Measurements from ENCODE around the gene FLOT1.
A peak's percentile ranks its signal among the peaks of the same experiment; 100 is the strongest.

FLOT1 gene

GRCh38 chr6:30700340-30700739, 42.1 kb downstream of the FLOT1 start:
- DNase-seq = peak; percentile 56 to 85 (median 80)

DNA sequence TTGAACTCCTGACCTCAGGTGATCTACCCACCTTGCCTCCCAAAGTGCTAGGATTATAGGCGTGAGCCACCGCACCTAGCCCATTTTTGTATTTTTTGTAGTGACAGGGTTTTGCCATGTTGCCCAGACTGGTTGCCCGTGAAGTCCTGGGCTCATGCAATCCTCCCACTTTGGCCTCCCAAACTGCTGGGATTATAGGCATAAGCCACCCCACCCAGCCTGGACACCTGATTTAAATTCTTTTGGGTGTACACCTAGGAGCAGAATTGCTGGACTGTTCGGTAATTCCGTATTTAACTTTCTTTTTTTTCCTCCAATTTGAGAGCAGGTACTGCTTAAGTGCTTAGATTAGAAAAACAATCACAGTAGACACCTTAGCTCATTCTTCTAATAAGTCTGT, 46.1 kb downstream of the FLOT1 start:
- no peak for DNase-seq

DNA sequence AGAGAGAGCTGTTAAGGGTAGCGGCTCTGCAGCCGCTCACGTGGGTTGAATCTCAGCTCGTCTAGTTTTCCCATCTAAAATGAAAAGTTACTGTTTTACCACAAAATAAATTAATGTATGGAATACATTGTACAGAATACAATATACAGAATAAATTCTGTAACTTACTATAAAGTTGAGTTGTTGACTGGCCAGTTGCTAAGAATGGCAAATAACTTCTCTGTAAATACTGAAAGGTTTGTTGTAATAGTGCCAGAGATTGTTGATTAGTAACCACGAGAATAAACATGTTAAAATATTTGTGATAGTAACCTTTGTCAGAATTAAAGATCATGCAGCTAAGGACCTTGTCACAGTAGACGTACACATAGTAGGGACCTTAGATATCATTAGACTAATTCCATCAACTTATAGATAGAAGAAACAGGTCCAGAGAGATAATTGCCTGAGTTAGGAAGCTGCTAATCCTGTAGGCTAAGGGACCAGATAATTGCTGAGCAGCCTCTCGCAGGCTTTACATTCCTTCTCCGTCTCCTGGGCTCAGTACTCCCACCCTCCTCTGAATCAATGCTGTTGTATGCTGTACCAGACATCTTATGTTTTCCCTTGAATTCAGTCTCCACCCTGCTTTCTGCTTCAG, 51.2 kb downstream of the FLOT1 start:
- no peak for DNase-seq

DNA sequence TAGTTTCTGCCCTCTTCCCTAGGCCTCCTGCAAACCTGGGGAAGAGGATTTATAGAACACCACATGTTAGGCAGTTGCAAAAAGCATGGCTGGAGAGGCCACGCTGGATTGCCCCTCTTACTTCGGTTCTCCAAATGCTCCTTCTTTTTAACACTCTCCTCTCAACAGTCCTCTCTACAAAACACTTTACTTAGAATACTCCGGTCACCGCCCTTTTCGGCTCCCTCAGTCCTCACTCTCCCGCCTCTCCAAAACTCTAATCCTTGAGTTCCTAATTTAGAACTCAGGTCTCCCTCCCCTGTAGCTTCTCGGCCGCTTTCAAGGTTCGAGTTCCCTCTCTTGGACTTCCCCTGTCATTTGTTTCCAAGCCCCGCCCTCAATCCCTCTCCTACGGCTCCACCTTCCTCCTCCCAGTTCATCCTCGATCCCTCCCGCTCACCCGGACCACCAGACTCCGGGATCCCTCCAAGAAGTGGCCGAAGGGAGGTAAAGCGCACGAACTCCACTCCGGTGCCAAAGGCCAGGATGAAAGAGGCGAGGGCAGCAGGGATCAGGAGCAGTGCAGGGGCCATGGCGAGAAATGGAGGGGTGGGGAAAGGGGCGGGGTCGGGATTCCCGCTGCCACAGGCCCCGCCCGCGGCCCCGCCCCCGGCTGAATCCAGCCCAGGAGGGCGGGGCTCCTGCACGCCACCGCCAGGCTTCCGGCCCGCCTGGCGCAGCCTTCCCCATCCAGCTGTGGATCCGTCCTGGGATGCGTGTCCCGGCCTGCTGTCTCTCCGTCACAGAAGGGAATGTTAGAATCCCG, 51.9 kb downstream of the FLOT1 start, which contains the start of gene NRM:
NRM (minus strand) TSS at position 582 of the 805 bp plus-strand sequence; CDS start at position 572, 10 bp downstream.
- DNase-seq = peak; percentile 88 to 96 (median 94)

GRCh38 chr6:30689985-30690384, 52.5 kb downstream of the FLOT1 start:
- DNase-seq = no peak

GRCh38 chr6:30689022-30689865, 53.2 kb downstream of the FLOT1 start:
- DNase-seq = no peak

GRCh38 chr6:30688569-30688968, 53.9 kb downstream of the FLOT1 start:
- DNase-seq = no peak

DNA sequence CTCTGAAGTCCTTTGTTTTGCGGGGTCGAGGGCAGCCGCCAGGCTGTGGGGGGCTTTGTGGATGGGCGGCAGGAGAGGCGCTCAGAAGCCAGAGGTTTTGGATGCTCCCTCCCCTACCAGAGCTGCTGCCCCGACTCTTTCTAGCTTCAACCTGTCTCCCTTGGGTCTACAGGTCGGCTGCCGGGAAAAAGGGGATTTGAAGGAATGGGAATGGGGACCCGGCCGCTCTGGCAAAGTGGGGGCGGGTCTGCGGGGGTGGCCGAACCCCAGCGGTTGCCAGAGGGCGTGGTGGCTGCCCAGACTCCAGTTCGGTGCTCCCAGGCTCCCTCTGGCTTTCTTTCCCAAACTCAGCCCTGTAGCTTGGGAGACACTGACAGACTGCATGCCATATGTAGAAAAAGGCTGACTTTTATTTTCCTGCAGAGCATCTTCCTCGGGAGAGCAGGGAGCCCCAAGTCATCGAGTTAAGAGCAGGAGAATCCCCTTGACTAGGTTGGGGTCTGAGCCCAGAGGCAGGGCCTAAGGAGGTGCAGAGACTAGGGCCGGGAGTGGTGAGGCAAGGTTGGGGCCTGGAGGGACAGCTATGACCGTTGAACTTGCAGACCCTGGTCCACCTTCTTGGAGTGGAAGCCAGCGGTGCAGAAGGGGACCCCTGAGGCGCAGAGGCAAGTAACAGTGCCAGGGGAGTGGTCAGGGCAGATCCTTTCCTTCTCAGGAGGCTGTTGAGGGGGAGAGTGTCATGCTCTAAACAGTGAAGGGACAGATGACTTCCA, 54.6 kb downstream of the FLOT1 start:
- peak in 2 of 4 experiments; percentile 32 to 49 for DNase-seq

GRCh38 chr6:30686908-30687658, 55.4 kb downstream of the FLOT1 start:
- DNase-seq = peak; percentile 93 to 97 (median 96)

- peak; percentile 68 to 93 (median 84) for DNase-seq
Observed at GRCh38 chr6:30686009-30686907, 56.2 kb downstream of the FLOT1 start, which contains the start of gene PPP1R18. PPP1R18 (minus strand) TSS chr6:30686645; CDS start chr6:30686018, 627 bp downstream.

DNA sequence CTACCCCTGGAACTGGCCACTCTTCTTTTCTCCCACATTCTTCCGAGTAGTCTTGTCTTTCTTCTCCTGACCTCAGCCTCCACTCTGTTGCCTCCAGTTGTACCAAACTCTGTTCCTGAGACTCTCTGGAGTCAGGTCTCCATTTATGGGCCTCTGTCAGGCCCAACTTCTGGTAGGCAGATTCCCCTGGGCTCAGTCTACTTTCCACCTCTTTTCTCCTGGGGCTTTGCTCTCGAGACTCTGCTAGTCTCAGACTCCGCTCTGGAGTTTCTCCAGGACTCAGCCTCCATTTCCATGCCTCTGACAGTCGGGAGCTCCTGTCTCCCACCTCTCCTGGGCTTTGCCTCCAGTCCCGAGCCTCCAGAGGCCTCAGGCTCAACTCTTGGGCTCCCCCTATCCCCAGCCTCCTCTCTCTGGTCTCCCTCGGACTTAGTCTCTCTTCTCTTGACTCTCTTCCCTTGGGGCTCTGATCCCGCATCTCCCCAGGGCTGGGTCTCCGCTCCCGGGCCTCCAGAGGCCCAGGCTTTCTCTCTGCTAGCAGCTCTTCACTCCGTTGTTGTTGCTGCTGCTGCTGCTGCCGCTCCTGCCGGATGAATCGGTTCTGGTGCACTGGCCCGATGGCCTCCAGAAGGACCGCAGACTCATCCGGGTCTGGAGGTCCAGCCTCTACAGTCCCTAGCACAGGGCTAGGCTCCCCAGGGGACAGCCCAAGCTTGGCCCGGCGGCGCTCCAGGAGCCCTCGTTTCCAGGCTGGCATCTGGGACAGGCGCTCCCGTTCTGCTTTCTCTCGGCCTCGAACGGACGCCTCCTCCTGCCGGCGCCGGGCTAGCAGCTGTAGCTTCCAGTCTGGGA, 57.1 kb downstream of the FLOT1 start:
- peak; percentile 26 to 63 (median 50) for DNase-seq

DNA sequence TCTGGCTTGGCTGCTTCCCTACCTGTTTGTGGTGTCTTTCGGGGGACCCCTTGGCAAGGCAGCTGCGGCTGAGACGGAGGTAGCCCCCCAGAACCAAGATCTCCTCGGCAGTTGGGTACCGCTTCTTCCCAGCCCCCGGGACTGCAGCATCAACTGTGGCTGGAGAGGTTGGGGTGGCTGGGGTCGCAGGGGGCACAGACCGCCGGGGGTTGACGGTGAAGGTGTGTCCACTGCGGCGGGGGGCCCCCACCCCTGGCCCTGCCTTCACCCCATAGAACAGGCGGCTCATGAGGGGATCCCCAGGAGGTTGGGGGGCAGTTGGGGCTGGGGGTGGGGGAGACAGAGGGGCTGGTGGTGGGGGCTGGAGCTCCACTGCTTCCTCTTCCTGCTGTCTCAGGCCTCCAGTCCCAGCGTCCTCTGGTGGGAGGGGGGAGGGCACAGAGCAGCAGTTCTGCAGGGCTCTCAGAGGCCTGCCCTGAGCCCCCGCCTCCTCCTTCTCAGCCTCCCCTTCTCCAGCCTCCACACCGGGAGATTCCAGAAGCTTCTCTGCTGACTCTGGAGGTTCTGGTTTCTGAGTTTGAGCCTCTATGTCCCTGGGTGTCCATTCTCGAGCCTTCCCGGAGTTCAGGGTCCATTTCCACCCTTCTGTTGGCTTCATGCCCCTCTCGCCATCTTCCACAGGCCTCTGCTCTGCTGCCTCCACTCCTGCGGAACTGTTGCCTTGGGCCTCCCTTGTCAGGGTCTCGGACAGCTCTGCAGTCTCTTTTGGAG, 57.9 kb downstream of the FLOT1 start:
- DNase-seq = peak; percentile 62 to 89 (median 82)

- DNase-seq = peak in 1 of 4 experiments; percentile 26
Observed at GRCh38 chr6:30683980-30684338, 58.5 kb downstream of the FLOT1 start.

DNA sequence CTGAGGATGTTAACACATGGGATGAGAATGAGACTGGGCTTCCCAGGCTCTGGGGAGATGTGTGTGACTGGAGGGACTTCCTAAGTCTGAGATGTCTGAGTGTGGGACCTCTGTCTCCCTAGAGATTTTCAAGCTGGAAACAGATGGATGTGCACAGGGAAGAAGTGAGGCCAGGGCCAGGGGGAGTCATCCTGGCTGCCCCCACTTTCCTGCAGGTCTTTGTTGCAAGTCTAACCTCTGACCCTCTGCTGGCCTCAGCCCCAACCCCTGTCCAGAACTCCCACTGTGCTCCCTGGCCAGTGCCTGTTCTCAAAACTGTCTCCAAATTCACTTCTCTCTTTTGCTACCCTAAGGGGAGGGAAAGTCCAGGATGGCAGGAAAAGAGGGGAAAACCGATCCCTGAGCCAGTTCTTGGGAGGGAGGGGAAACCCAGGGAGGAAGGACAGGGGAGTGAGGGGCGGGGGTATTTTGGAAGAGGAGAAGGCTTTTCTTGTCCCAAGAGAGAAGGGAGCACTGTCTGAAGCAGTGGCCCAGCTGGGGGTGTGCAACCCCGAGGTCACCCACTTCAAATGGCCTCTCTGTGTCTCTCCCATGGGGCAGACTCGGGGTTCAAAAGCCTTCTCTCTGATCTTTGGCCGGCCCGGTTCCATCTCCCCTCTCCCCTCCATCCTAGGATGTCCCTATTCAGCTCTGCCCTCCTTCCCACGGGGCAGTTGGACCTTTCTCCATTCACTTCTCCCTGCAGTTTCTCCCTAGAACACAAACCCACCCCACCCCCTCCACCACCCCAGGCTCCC, 59.1 kb downstream of the FLOT1 start:
- DNase-seq = peak; percentile 21 to 59 (median 54)

DNA sequence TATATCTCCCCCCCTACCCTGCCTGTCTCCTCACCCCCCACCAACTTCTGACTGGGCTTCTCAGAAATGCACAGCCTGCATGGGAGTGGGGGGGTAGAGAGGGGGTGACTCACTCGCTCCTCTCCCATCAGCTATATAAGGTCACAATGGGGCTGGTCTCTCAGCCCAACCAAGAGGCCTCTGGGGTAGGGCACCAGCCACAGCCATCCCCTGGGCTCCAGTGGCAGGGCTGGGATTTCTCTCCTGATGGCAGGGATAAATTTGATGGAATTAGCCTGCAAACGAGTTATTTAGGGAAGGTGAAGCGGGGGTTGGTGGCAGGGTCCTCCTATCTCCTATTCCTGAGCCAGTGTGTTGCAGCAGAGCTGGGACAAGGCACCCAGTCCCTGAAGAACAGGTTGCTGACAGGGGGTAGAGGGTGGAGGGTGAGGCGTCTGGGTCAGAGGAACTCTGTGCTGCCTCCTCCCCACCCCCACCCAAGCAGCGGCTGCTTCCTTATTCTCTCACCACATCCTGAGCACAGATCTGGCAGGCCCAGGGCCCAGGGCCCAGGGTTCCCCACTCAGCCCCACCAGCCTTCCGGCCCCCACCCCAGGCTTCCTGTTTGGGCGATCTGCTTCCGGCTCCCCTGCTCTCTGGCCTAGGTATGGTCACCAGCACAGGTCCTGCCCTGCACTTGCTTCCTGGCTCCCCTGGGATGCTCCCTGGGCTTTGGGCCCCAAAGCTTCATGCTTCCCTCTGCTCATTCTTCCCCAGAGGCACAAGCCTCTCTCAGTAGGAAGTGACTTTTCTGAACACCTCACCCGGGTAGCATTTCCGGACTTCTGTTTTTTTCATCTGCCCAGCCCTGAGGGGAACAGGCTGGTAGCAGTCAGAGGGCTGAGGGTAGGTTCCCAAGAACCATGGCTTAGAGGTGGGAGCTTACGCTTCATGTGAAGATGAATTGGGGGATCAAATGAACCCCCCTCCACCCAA, 60.1 kb downstream of the FLOT1 start:
- DNase-seq = peak; percentile 89 to 93 (median 92)

- DNase-seq = no peak
Observed at GRCh38 chr6:30681766-30682142, 60.7 kb downstream of the FLOT1 start.

Data from suppressor macrophage (primary cell).